Myocyte (in vitro differentiated cells): Measurements from ENCODE around the gene WARS2. TPM values are rescaled to one million over a fixed set of nuclear protein-coding genes. Genes with fewer than 3 reads are reported as not detected.
"Not testable (repeated sequence)": the region's sequence is repeated elsewhere in the genome, so short reads cannot be mapped to it uniquely, and the experiment has no call there.

Experiments used
- DNase-seq: peaks from one replicate; pipeline ENCODE4 v3.0.0-alpha.2; 2012; ENCODE audit warnings: low read depth
- polyA plus RNA-seq: library from polyadenylated mRNA; unstranded; fragments of >200 nt; gene quantifications from one replicate; pipeline ENCODE4 v1.2.1, GENCODE V29; 2012; ENCODE audit warnings: missing spikeins
- total RNA-seq: library from RNA; depleted of rRNA; stranded (reverse); fragments of >200 nt; gene quantifications from 2 replicates; pipeline ENCODE4 v1.2.3, GENCODE V29; 2014

Gene WARS2
- total RNA-seq: 10.4 and 12.8 TPM in 2 replicates
- 5.3 TPM for polyA plus RNA-seq

DNA sequence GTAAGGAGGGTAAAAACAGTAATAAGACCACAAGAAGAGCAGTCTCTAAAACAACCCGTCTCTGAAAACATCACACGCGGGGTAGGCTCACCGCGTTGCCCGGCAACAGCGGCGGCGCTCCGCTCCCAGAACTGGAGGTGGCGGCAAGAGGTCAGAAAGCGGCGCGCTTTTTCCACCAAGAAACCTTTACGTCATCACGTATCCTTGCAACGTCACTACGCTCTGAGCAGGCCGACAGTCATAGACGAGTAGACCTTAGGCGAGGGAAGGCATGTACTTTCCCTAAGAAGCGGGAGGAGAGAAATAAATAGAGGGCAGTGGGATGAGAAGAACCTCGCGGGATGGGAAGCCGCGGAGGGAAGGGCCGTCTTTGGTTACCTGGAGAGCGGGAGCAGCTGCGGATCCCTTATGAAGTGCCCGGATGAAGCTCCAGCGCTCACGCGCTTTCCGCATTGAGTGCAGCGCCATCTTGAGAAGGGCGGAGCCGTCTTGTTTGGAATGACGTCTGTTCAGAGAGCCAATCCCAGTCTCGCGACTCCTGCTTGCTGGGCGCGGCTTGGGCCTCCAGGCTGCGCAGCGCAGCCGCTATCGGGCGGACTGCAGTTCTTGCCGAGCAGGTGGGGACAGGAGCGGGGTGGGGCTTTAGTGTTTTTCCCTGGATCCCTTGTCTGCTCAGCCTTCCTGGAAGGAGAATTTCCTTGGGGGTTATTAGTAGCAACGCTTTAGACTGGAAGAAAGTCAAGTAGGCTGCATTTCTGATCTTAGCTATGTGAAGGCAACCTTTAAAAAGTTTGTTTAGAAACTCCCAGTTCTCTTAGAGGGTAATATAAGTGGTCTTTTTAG, at the start of gene WARS2:
Gene WARS2 (minus strand): TSS at position 477 of the 843 bp plus-strand sequence. CDS start 9 bp downstream, at position 468.
- DNase-seq: peak; percentile 98

DNA sequence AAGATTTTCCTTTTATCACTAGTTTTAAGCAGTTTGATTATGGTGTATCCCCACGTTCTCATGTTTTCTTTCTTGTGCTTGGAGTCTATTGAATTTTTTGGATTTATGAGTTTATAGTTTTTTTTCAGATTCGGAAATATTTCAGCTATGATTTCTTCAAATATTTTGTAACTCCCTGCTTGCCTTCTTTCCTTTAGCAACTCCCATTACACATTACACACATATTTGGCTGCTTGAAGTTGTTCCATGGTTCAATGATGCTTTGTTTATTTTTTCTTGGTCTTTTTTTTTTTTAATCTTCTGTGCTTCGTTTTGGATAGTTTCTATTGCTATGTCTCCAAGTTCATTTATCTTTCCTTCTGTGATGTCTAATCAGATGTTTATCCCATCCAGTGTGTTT, 48.5 kb upstream of the WARS2 start:
- DNase-seq: no peak

DNA sequence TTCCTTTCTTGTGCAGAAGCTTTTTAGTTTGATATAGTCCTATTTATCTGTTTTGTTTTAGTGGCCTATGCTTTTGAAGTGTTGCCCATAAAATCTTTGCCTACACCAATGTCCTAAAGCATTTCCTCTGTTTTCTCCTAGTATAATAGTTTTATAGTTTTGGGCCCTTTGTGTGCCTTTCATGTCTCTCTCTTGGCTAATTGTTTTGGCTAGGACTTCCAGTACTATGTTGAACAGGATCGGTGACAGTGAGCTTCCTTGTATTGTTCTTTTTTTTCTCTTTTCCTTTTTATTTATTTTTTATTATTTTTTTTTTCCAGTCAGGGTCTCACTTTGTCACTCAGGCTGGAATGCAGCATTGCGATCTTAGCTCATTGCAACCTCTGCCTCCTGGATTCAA, 47.0 kb upstream of the WARS2 start:
- no peak for DNase-seq

DNA sequence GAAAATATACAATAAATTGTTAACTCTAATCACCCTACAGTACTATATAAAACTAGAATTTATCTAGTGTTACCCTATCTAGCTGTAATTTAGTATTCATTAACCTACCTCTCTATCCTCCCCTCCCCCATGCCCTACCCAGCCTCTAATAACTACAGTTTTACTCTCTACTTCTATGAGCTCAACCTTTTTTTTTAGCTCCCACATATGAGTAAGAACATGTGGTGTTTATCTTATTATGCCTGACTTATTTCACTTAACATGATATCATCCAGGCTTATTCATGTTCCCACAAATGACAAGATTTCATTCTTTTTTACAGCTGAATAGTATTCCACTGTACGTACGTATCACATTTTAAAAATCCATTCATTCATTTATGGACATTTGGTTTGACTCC, 46.0 kb upstream of the WARS2 start:
- DNase-seq: peak; percentile 14

GRCh38 chr1:119184972-119185371, 44.5 kb upstream of the WARS2 start:
- no peak for DNase-seq

DNA sequence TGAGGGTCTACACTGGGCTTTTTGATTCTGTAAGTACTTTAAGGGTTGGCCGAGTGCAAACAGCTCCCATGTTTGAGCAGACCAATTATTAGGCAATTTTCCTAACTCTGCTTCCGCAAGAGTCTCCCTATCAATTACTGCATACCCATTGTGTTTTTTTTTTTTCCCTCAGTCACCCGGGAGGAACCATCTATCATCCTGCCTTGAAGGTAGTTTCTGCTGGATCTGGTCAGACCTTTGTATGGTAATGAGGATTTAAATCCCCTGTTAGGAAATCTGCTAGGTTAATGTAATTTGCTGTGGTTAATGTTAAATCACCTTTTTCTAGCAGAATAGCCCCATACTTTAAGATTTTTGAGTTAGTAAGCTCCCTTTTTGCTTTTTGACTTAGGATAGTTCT, 40.8 kb upstream of the WARS2 start:
- no peak for DNase-seq

- no peak for DNase-seq
Measured at GRCh38 chr1:119179051-119179450, 38.6 kb upstream of the WARS2 start.

GRCh38 chr1:119172927-119173326, 32.5 kb upstream of the WARS2 start:
- not testable (repeated sequence) for DNase-seq

- DNase-seq: not testable (repeated sequence)
Measured at GRCh38 chr1:119171381-119172010, 31.0 kb upstream of the WARS2 start.

GRCh38 chr1:119163396-119163795, 22.9 kb upstream of the WARS2 start:
- no peak for DNase-seq

DNA sequence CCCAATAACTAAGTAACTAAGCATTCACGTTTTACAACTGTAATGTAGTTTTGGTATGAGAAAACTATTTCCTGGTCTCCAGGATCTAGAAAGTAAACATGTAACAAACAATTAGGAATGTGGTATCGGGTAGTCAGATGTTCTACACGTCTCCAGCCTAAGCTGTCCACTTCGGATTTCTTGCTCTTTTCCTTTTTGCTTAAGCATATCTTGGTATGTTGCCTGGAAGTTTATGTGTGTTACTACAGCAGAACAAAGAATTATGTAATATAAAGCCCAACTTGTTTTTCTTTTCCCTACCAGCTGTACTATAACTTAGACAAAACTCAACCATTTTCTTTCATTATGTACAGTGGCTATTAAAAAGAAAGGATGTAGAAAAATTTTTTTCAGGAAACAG, 20.4 kb upstream of the WARS2 start:
- peak; percentile 54 for DNase-seq

DNA sequence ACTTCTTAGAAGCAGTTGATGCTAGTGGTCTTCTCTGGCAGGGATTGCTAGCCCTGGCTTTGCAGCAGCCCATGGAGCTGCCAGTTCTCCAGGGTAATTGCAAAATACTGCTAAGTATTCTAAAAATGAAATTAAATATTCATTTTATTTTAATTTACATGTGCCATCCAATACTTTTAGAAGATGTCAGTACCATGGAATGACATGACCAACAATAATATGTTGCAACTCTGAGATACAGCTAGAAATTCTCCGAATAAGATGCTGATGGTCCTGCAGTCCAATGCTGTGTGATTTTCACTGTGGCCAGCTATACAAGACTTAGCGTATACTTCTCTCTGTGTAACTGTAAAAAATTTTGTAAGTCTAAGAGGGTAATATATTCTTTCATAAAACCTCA, 20.0 kb upstream of the WARS2 start:
- no peak for DNase-seq

- DNase-seq: peak; percentile 79
Measured at GRCh38 chr1:119159966-119160365, 19.5 kb upstream of the WARS2 start.

DNA sequence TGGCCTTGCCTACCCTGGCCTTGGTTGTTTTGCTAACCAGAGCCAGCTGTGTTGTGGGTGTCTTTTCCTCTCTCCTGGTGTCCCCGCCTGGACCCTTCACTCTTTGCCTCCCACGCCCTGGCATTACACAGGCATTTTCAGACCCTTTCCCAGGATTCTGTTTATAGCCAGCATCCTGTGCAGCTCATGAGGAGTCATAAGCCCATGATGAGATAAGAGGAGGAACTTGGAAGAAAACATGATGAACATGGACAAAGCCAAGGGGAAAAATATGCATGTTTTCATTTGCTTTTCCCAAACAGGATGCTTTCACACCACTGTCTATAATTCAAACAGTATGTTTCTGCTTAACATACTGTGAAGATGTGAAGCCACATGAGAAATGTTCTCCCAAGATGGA, 18.7 kb upstream of the WARS2 start:
- peak; percentile 35 for DNase-seq

DNA sequence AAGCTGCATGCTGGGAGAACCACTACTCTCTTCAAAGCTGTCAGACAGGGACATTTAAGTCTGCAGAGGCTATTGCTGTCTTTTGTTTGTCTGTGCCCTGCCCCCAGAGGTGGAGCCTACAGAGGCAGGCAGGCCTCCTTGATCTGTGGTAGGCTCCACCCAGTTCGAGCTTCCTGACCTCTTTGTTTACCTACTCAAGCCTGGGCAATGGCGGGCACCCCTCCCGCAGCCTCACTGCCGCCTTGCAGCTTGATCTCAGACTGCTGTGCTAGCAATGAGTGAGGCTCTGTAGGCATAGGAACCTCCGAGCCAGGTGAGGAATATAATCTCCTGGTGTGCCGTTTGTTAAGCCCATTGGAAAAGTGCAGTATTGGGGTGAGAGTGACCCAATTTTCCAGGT, 16.3 kb upstream of the WARS2 start:
- DNase-seq: not testable (repeated sequence)

- DNase-seq: not testable (repeated sequence)
Measured at GRCh38 chr1:119155069-119155468, 14.6 kb upstream of the WARS2 start.

- no peak for DNase-seq
Measured at GRCh38 chr1:119150150-119150549, 9.7 kb upstream of the WARS2 start.

- DNase-seq: peak; percentile 5
Measured at GRCh38 chr1:119147661-119148090, 7.2 kb upstream of the WARS2 start.

- DNase-seq: no peak
Measured at GRCh38 chr1:119146466-119146865, 6.0 kb upstream of the WARS2 start.

DNA sequence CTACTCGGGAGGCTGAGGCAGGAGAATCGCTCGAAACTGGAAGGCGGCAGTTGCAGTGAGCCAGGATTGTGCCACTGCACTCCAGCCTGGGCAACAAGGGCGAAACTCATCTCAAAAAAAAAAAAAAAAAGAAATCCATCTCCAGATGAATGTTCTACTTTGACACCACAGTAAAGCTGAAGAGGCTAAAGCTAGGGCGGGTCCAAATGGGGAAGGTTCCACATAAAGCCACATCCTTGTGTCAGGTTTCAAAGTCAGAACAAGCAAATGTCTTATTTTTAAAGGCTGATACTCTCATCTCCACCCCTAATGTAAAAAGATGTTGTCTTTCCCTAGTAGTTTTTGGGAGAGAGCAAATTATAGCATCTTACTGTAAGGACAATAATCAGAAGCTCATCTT, 4.4 kb upstream of the WARS2 start:
- no peak for DNase-seq

GRCh38 chr1:119143706-119144105, 3.3 kb upstream of the WARS2 start:
- no peak for DNase-seq

DNA sequence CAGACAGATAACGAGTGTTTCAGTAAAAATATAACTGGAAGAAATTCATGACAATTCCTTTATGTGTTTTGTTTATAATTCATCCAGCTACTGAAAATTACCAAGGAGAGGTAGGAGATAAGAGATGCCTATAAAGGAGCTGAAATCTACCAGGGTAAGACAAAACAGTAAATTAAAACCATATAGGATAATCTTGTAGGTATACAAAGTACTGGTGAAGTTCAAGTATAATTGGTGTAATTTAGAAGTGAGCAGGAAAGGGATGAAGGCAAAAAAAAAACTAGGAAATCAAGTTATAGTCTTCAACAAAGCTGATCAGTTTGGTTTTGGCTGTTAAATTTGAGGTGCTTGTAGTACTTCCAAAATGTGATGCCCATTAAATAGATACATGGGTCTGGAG, 1.2 kb upstream of the WARS2 start:
- no peak for DNase-seq

GRCh38 chr1:119141020-119141424, 569 bp upstream of the WARS2 start:
- peak; percentile 42 for DNase-seq
